WTC11 (cell line): ENCODE data around the gene ESYT1. TPM values are rescaled to one million over a fixed set of nuclear protein-coding genes. Genes with fewer than 3 reads are reported as not detected.
A peak's percentile ranks its signal among the peaks of the same experiment; 100 is the strongest.

Experiments
- ATAC-seq: fragments of 200-7000 bp; cut with Tn5 transposase; 2 replicates; pipeline ENCODE4 v1.10.0; 2021; ENCODE audit warnings: mild to moderate bottlenecking, moderate library complexity
- CTCF ChIA-PET: fragments of 300-600 bp; sonication (Branson Sonifier 250); formaldehyde crosslinking; loops from one replicate; lab custom pipeline; 2021; ENCODE audit warnings: antibody characterized with exemption; lab: Charles Lee
- POLR2A ChIA-PET: fragments of 350-600 bp; sonication (Branson Sonifier 250); formaldehyde crosslinking; loops from one replicate; lab custom pipeline; 2021; ENCODE audit warnings: antibody characterized with exemption; lab: Charles Lee
- DNase-seq: peaks from one replicate; pipeline ENCODE4 v3.0.0; 2021; ENCODE audit warnings: low spot score
- H3K27ac Mint-ChIP-seq: 2 replicates; pipeline ENCODE4 v1.8.0; 2021; ENCODE audit warnings: mixed read lengths
- H3K27me3 Mint-ChIP-seq: 2 replicates; pipeline ENCODE4 v1.8.0; 2021; ENCODE audit warnings: low read depth, mild to moderate bottlenecking, moderate library complexity, mixed read lengths
- H3K36me3 Mint-ChIP-seq: 2 replicates; pipeline ENCODE4 v1.8.0; 2021; ENCODE audit warnings: mixed read lengths
- H3K4me1 Mint-ChIP-seq: 2 replicates; pipeline ENCODE4 v1.8.0; 2022; ENCODE audit warnings: mixed read lengths
- H3K4me3 Mint-ChIP-seq: 2 replicates; pipeline ENCODE4 v1.8.0; 2021; ENCODE audit warnings: mild to moderate bottlenecking, moderate library complexity, mixed read lengths
- H3K9me3 Mint-ChIP-seq: 2 replicates; pipeline ENCODE4 v1.8.0; 2021; ENCODE audit warnings: mixed read lengths
- ATF2 ChIP-seq: sonication (generic); formaldehyde crosslinking; IDR thresholded peaks from 2 replicates; pipeline ENCODE4 v1.8.1; 2022; ENCODE audit warnings: low read depth, missing genetic modification reagents, borderline replicate concordance
- CBFB ChIP-seq: sonication (generic); formaldehyde crosslinking; IDR thresholded peaks from 2 replicates; pipeline ENCODE4 v1.8.1; 2022; ENCODE audit warnings: mild to moderate bottlenecking, low read depth, missing genetic modification reagents
- E2F1 ChIP-seq: sonication (generic); formaldehyde crosslinking; IDR thresholded peaks from 2 replicates; pipeline ENCODE4 v1.8.0; 2022; ENCODE audit warnings: mild to moderate bottlenecking, missing genetic modification reagents
- E2F5 ChIP-seq: sonication (generic); formaldehyde crosslinking; IDR thresholded peaks from 2 replicates; pipeline ENCODE4 v1.8.1; 2022; ENCODE audit warnings: mild to moderate bottlenecking, moderate library complexity, missing genetic modification reagents
- ERG ChIP-seq: fragments of 250-450 bp; sonication (Bioruptor Pico); IDR thresholded peaks from 2 replicates; pipeline ENCODE4 v1.8.0; 2021; ENCODE audit warnings: mild to moderate bottlenecking
- FOXP1 ChIP-seq: sonication (generic); formaldehyde crosslinking; IDR thresholded peaks from 2 replicates; pipeline ENCODE4 v1.8.0; 2022; ENCODE audit warnings: missing genetic modification reagents, mild to moderate bottlenecking, moderate library complexity, borderline replicate concordance
- GRHL2 ChIP-seq: fragments of 250-450 bp; sonication (Bioruptor Pico); IDR thresholded peaks from 2 replicates; pipeline ENCODE4 v1.8.0; 2022; ENCODE audit warnings: mild to moderate bottlenecking, moderate library complexity; ENCODE audit not compliant: insufficient replicate concordance, severe bottlenecking
- HMGXB4 ChIP-seq: sonication (generic); formaldehyde crosslinking; IDR thresholded peaks from 2 replicates; pipeline ENCODE4 v1.8.1; 2023; ENCODE audit warnings: mild to moderate bottlenecking, moderate library complexity, missing genetic modification reagents
- MXD4 ChIP-seq: fragments of 250-450 bp; sonication (Bioruptor Pico); IDR thresholded peaks from 2 replicates; pipeline ENCODE4 v1.8.0; 2021; ENCODE audit warnings: mild to moderate bottlenecking, moderate library complexity, borderline replicate concordance
- NFYB ChIP-seq: sonication (generic); formaldehyde crosslinking; conservative IDR thresholded peaks from 2 replicates; pipeline ENCODE4 v1.8.0; 2022; ENCODE audit warnings: low read depth, missing genetic modification reagents
- NR1H2 ChIP-seq: sonication (generic); formaldehyde crosslinking; IDR thresholded peaks from 2 replicates; pipeline ENCODE4 v1.9.0; 2021; ENCODE audit warnings: mild to moderate bottlenecking, moderate library complexity, missing genetic modification reagents
- PRRX2 ChIP-seq: fragments of 250-450 bp; sonication (Bioruptor Pico); IDR thresholded peaks from 2 replicates; pipeline ENCODE4 v1.8.0; 2021; ENCODE audit warnings: mild to moderate bottlenecking
- SP1 ChIP-seq: sonication (generic); formaldehyde crosslinking; conservative IDR thresholded peaks from 2 replicates; pipeline ENCODE4 v1.8.1; 2022; ENCODE audit warnings: missing genetic modification reagents
- ZNF232 ChIP-seq: sonication (generic); formaldehyde crosslinking; IDR thresholded peaks from 2 replicates; pipeline ENCODE4 v1.8.0; 2022; ENCODE audit warnings: mild to moderate bottlenecking, missing genetic modification reagents
- ZNF396 ChIP-seq: fragments of 250-450 bp; sonication (Bioruptor Pico); IDR thresholded peaks from 2 replicates; pipeline ENCODE4 v1.8.0; 2021; ENCODE audit warnings: mild to moderate bottlenecking, moderate library complexity, borderline replicate concordance
- ZNF416 ChIP-seq: fragments of 250-450 bp; sonication (Bioruptor Pico); IDR thresholded peaks from 2 replicates; pipeline ENCODE4 v1.9.0; 2021; ENCODE audit warnings: mild to moderate bottlenecking, inconsistent platforms
- total RNA-seq: library from RNA; stranded (reverse); gene quantifications from 3 replicates; pipeline ENCODE4 v1.2.3, GENCODE V29; 2021

The ESYT1 gene
- total RNA-seq, 1 experiment from 2014 or later, result 80.1 TPM

- ChIA-PET POLR2A (interaction anchor here (1.0 to 3.2 kb wide), 9 partner anchors 10 to 171 kb away, joined by 3 to 29 read pairs (median 8); partner anchors contain the start of genes COQ10A, ERBB3, ESYT1 and MYL6), CTCF (interaction anchor here (0.6 to 5.2 kb wide), 41 partner anchors 16 to 939 kb away, joined by 3 to 95 read pairs (median 4); partner anchors contain the start of genes ANKRD52, COQ10A, ESYT1 and LRP1)
- peaks cover 3% of the 10 kb centered on the region; the same call in 1 of the 2 replicates for H3K27me3 Mint-ChIP-seq
- H3K4me1 Mint-ChIP-seq, result peaks cover 30% of the 10 kb centered on the region
- TF ChIP-seq ERG (no peak), HMGXB4 (CRISPR knock-in tag) (0 out of 2 replicates have a peak, but pooled peaks have one; percentile 67)
- peak overlapping the region; percentile 96 for H3K27ac Mint-ChIP-seq
- ATAC-seq (no peak), DNase-seq (no peak)
- H3K4me3 Mint-ChIP-seq, result peak overlapping the region; percentile 85
- H3K36me3 Mint-ChIP-seq, result peaks cover 30% of the 10 kb centered on the region
- H3K9me3 Mint-ChIP-seq, result no peaks in the 10 kb centered on the region
Measured at GRCh38 chr12:56188778-56189098, 60.7 kb downstream of the ESYT1 start.

GRCh38 chr12:56189099-56189917, 61.2 kb downstream of the ESYT1 start, which contains the start of gene SMARCC2:
Gene SMARCC2, minus strand, starts transcription at chr12:56189483. Its CDS starts 22 bp downstream, at chr12:56189461.
- peaks cover 3% of the 10 kb centered on the region; the same call in 1 of the 2 replicates for H3K27me3 Mint-ChIP-seq
- DNase-seq, result peak; percentile 92
- no peak for TF ChIP-seq GRHL2 (CRISPR knock-in tag)
- TF ChIP-seq ZNF416 (CRISPR knock-in tag), result no peak
- peak; percentile 35; the same call in 1 of the 2 replicates for TF ChIP-seq FOXP1 (CRISPR knock-in tag)
- peak; percentile 43 for TF ChIP-seq SP1 (CRISPR knock-in tag)
- 0 out of 2 replicates have a peak, but pooled peaks have one; percentile 25 for TF ChIP-seq CBFB (CRISPR knock-in tag)
- TF ChIP-seq ZNF396 (CRISPR knock-in tag), result no peak
- no peak for TF ChIP-seq ZNF232
- TF ChIP-seq ATF2 (CRISPR knock-in tag), result no peak
- no peak for TF ChIP-seq NR1H2 (CRISPR knock-in tag)
- 0 out of 2 replicates have a peak, but pooled peaks have one; percentile 34 for TF ChIP-seq PRRX2
- TF ChIP-seq HMGXB4 (CRISPR knock-in tag), result peak; percentile 52; the same call in 1 of the 2 replicates
- no peak for TF ChIP-seq NFYB
- 0 out of 2 replicates have a peak, but pooled peaks have one; percentile 43 for TF ChIP-seq E2F5
- no peak for TF ChIP-seq E2F1 (CRISPR knock-in tag)
- TF ChIP-seq MXD4 (CRISPR knock-in tag), result no peak
- TF ChIP-seq, all 79 proteins: peak for 6
- H3K36me3 Mint-ChIP-seq, result peaks cover 27% of the 10 kb centered on the region
- peak; percentile 81 for ATAC-seq
- ChIA-PET CTCF (interaction anchor here (0.6 to 5.2 kb wide), 63 partner anchors 8 to 1669 kb away, joined by 3 to 95 read pairs (median 5); partner anchors contain the start of genes ANKRD52, CNPY2, COQ10A and ERBB3), POLR2A (interaction anchor here (0.6 to 3.3 kb wide), 21 partner anchors 10 to 922 kb away, joined by 3 to 30 read pairs (median 4); partner anchors contain the start of genes ANKRD52, CNPY2, COQ10A and ERBB3)
- H3K9me3 Mint-ChIP-seq, result no peaks in the 10 kb centered on the region
- H3K27ac Mint-ChIP-seq, result peak within 1 kb of the TSS; percentile 96
- H3K4me1 Mint-ChIP-seq, result peaks cover 30% of the 10 kb centered on the region
- H3K4me3 Mint-ChIP-seq, result peak within 1 kb of the TSS; percentile 99
